GM18520 (cell line): ENCODE data around the gene KRTAP10-4.

ENCODE experiments used
- ATAC-seq: cut with Tn5 transposase; IDR thresholded peaks from one replicate; pipeline ENCODE4 v1.9.1; 2021; ENCODE audit not compliant: unreplicated experiment

The KRTAP10-4 gene

GRCh38 chr21:44615466-44615865 is 41.9 kb downstream of the KRTAP10-4 start:
- no peak for ATAC-seq

GRCh38 chr21:44615911-44616590 is 42.5 kb downstream of the KRTAP10-4 start:
- no peak for ATAC-seq

DNA sequence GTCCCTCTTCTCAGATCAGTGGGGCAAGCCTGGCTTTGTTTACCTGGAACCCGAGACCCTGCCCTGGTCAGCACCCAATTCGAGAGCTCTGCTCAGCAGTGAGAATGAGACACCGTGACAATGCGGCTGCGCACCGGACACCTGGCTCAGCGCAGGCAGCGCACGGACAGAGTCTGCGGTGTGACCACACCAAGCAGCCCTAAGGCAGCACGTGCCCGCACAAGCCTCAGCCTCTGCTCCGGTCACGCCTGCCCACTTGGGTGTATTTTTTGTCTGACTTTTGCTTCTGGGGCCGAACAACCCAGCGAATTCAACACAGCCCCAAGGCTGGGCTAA is 43.0 kb downstream of the KRTAP10-4 start:
- ATAC-seq, result no peak

- ATAC-seq, result no peak
These were observed 43.6 kb downstream of the KRTAP10-4 start for GRCh38 chr21:44617071-44617501.

GRCh38 chr21:44618504-44618903 is 45.0 kb downstream of the KRTAP10-4 start:
- no peak for ATAC-seq

DNA sequence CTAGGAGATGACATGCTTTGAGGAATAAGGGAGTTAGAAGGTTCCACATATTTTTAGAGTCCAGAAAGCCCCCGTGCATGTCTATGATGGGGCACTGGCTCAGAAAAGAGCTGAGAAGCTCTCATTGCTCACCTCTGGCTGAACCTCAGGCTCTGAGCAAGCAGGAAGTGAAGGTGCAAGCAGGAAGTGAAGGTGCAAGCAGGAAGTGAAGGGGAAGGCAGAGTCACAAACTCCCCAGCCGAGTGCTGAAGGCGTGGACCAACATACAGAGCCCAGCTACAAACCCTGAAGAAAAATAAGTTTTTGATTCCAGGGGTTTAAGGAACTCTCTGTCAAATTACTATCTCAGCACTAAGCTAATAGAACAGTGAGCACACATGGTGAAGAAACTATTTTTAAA is 45.4 kb downstream of the KRTAP10-4 start:
- no peak for ATAC-seq

- ATAC-seq, result no peak
These were observed 46.4 kb downstream of the KRTAP10-4 start for GRCh38 chr21:44619886-44620285.

DNA sequence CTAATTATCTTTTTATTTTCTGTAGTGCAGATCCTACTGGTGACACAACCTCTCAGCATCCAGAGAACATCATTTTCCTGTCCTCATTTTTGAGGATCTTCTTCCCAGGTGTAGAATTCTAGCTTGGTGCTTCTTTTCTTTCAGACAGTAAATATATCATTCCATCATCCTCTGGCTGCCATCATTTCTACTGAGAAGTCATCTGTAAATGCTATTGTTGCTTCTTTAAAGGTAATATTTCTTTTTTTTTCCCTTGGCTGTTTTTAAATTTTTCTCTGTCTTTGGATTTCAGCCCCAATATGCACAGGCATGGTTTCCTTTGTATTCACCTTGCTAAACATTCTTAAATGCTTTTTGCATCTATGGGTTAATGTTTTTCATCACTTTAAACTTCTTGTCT is 50.0 kb downstream of the KRTAP10-4 start:
- no peak for ATAC-seq
